Stomach (tissue), 9 donors: ENCODE data around the gene CHM. TPM values are rescaled to one million over a fixed set of nuclear protein-coding genes. Genes with fewer than 3 reads are reported as not detected.
"Not testable (repeated sequence)": the region's sequence is repeated elsewhere in the genome, so short reads cannot be mapped to it uniquely, and the experiment has no call there.

Experiments
- DNase-seq, 2 donors: peaks; one replicate each; pipeline versions ENCODE4 v3.0.0 to v3.0.0-alpha.2; 2013 to 2019
- H3K27ac ChIP-seq, 5 donors: fragments of 200-600 bp in 4 of 5; sonication (generic) in 4 of 5; one replicate each; pipeline ENCODE4 v1.5.1; 2013 to 2019; ENCODE audit warnings: mild to moderate bottlenecking in 1 of 5, moderate library complexity in 1 of 5
- H3K27me3 ChIP-seq, 3 donors: fragments of 200-600 bp; sonication (generic); one replicate each; pipeline ENCODE4 v1.5.1; 2017 to 2019; ENCODE audit warnings: mixed run types in 1 of 3
- H3K36me3 ChIP-seq, 4 donors: fragments of 200-600 bp; sonication (generic); 1 replicate in 3 of 4; 2 replicates in 1 of 4; pipeline ENCODE4 v1.5.1; 2016 to 2019
- H3K4me1 ChIP-seq, 4 donors: fragments of 200-600 bp; sonication (generic); one replicate each; pipeline ENCODE4 v1.5.1; 2016 to 2019
- H3K4me3 ChIP-seq, 4 donors: fragments of 200-600 bp; sonication (generic) in 3 of 4; one replicate each; pipeline ENCODE4 v1.5.1; 2016 to 2019; ENCODE audit warnings: mild to moderate bottlenecking in 1 of 4
- H3K9me3 ChIP-seq, 4 donors: fragments of 200-600 bp; sonication (generic); one replicate each; pipeline ENCODE4 v1.5.1; 2016 to 2019
- CTCF ChIP-seq, 7 experiments: fragments of 450-650 bp in 4 of 7; fragments of 200-600 bp in 3 of 7; sonication (generic) in 3 of 7; IDR thresholded peaks; one replicate each; pipeline ENCODE4 v1.5.1; 2016 to 2019; ENCODE audit warnings: antibody characterized with exemption in 7 of 7, control low read depth in 2 of 7, mild to moderate bottlenecking in 1 of 7
- EP300 ChIP-seq: sonication (generic); formaldehyde crosslinking; IDR thresholded peaks from one replicate; pipeline ENCODE4 v1.6.1; 2017; ENCODE audit warnings: antibody characterized with exemption
- POLR2A ChIP-seq, 4 donors: fragments of 450-650 bp; IDR thresholded peaks; one replicate each; pipeline ENCODE4 v1.6.1; 2016; ENCODE audit warnings: antibody characterized with exemption in 4 of 4, control low read depth in 2 of 4, mild to moderate bottlenecking in 1 of 4, moderate library complexity in 1 of 4
- POLR2AphosphoS5 ChIP-seq, 3 donors: sonication (generic); formaldehyde crosslinking; IDR thresholded peaks; one replicate each; pipeline ENCODE4 v1.6.1; 2016; ENCODE audit warnings: antibody characterized with exemption in 3 of 3
- WGBS, 5 donors: extraction: QIAGEN DNeasy Blood & Tissue Kit in 3 of 5; methylation state at CpG; one replicate each; pipeline versions ENCODE4 v1.1.5 to v1.1.7; 2013 to 2018; 5-methylcytosine and 5-hydroxymethylcytosine counted together
- intact Hi-C: fragments of 100-400 bp; cut with DNase I; formaldehyde crosslinking; loops from one replicate; pipeline ENCODE4 v1.15.1; 2023; ENCODE audit warnings: low total_unique reads
- polyA plus RNA-seq, 3 donors: library from polyadenylated mRNA; stranded (reverse); fragments of 200-250 nt; gene quantifications; one replicate each; pipeline ENCODE4 v1.2.3, GENCODE V29; 2013
- total RNA-seq, 5 donors: library from RNA; depleted of rRNA; stranded (reverse); fragments of >200 nt; gene quantifications; one replicate each; pipeline versions ENCODE4 v1.1.0 to v1.2.3, GENCODE V29; 2014 to 2016
- donor health status: healthy with polysubstance abuse.
- donor health status: Bipolar disorder and iron deficiency.
- donor health status: healthy.

Gene CHM
- total and polyA plus RNA-seq, 8 donors, result 0.58 to 31.0 (median 9.1) TPM

- no peaks in the 10 kb centered on the region for H3K4me1 ChIP-seq
- peaks cover 0 to 6% (median 0%) of the 10 kb centered on the region in 4 donors for H3K9me3 ChIP-seq
- TF ChIP-seq POLR2AphosphoS5 (IDR thresholded peaks at IDR 0.05) (no peak), CTCF (IDR thresholded peaks at IDR 0.05) (no peak), EP300 (no peak), POLR2A (IDR thresholded peaks at IDR 0.05) (no peak)
- H3K36me3 ChIP-seq, result peaks cover 0 to 18% (median 15%) of the 10 kb centered on the region in 4 donors
- DNase-seq, result no peak
- WGBS, 5 donors, result 49 to 69% (median 64%) methylated on average over 3 of the region's 3 CpGs
- no peak overlapping the region for H3K4me3 ChIP-seq
- intact Hi-C loops, result no loop called here
- no peaks in the 10 kb centered on the region for H3K27me3 ChIP-seq
- no peak overlapping the region for H3K27ac ChIP-seq
These were observed 70.1 kb downstream of the CHM start for GRCh38 chrX:85977218-85977617.

- intact Hi-C loops, H3K4me1 ChIP-seq, H3K4me3 ChIP-seq, H3K9me3 ChIP-seq, DNase-seq, H3K27me3 ChIP-seq, H3K27ac ChIP-seq: not testable (repeated sequence)
- H3K36me3 ChIP-seq, result peaks cover 0 to 25% (median 13%) of the 10 kb centered on the region in 4 donors
- 96 to 100% (median 97%) methylated on average over 1 to 23 of the region's 33 CpGs; no CpG with 5 or more reads in 1 of the 5 donors for WGBS, 5 donors
These were observed 75.0 kb downstream of the CHM start for GRCh38 chrX:85972351-85972750.

- Histone ChIP-seq H3K27ac (no peak overlapping the region), H3K4me1 (no peaks in the 10 kb centered on the region), H3K36me3 (no peaks in the 10 kb centered on the region), H3K9me3 (no peaks in the 10 kb centered on the region), H3K27me3 (no peaks in the 10 kb centered on the region), H3K4me3 (no peak overlapping the region)
- intact Hi-C loops, result no loop called here
- no peak for TF ChIP-seq POLR2AphosphoS5 (IDR thresholded peaks at IDR 0.05)
- TF ChIP-seq POLR2A (IDR thresholded peaks at IDR 0.05), result no peak
- TF ChIP-seq EP300, result no peak
- no peak for TF ChIP-seq CTCF (IDR thresholded peaks at IDR 0.05)
- no peak for DNase-seq
- 47 to 91% (median 51%) methylated on average over 2 of the region's 2 CpGs for WGBS, 5 donors
These were observed 82.6 kb downstream of the CHM start for GRCh38 chrX:85964744-85965143.

GRCh38 chrX:85963736-85964135, 83.6 kb downstream of the CHM start:
- TF ChIP-seq POLR2A (IDR thresholded peaks at IDR 0.05) (no peak), POLR2AphosphoS5 (IDR thresholded peaks at IDR 0.05) (no peak), EP300 (no peak), CTCF (IDR thresholded peaks at IDR 0.05) (no peak)
- Histone ChIP-seq H3K27ac (no peak overlapping the region), H3K27me3 (no peaks in the 10 kb centered on the region), H3K4me1 (no peaks in the 10 kb centered on the region), H3K9me3 (no peaks in the 10 kb centered on the region), H3K4me3 (no peak overlapping the region), H3K36me3 (no peaks in the 10 kb centered on the region)
- DNase-seq, result peak in 1 of 2 donors; percentile 3
- WGBS, 5 donors, result 65 to 79% (median 73%) methylated on average over 5 of the region's 5 CpGs
- intact Hi-C loops, result no loop called here

- Histone ChIP-seq H3K27me3 (no peaks in the 10 kb centered on the region), H3K27ac (no peak overlapping the region), H3K4me1 (no peaks in the 10 kb centered on the region), H3K36me3 (peaks cover 0 to 27% (median 25%) of the 10 kb centered on the region in 4 donors), H3K9me3 (peaks cover 0 to 6% (median 1%) of the 10 kb centered on the region in 4 donors), H3K4me3 (no peak overlapping the region)
- no peak for DNase-seq
- TF ChIP-seq POLR2AphosphoS5 (IDR thresholded peaks at IDR 0.05) (no peak), CTCF (IDR thresholded peaks at IDR 0.05) (no peak), EP300 (no peak), POLR2A (IDR thresholded peaks at IDR 0.05) (no peak)
- intact Hi-C loops, result no loop called here
- 75 to 93% (median 85%) methylated on average over 3 of the region's 3 CpGs for WGBS, 5 donors
These were observed 91.8 kb downstream of the CHM start for GRCh38 chrX:85955510-85955909.

- H3K4me3 ChIP-seq, DNase-seq, H3K27ac ChIP-seq, intact Hi-C loops, H3K4me1 ChIP-seq, H3K27me3 ChIP-seq: not testable (repeated sequence)
- 71 to 96% (median 92%) methylated on average over 4 of the region's 4 CpGs for WGBS, 5 donors
- Histone ChIP-seq H3K9me3 (peaks cover 0 to 24% (median 14%) of the 10 kb centered on the region in 4 donors), H3K36me3 (peaks cover 0 to 30% (median 25%) of the 10 kb centered on the region in 4 donors)
These were observed 102.6 kb downstream of the CHM start for GRCh38 chrX:85944751-85945150.
